Stimulated activated CD4-positive, alpha-beta T cell treated with anti-CD3 and anti-CD28 coated beads, TNF-alpha, amount 100 ng/mL, for 4 hours (primary cell): Measurements from ENCODE around the gene S100B.
"Not testable (repeated sequence)": the region's sequence is repeated elsewhere in the genome, so short reads cannot be mapped to it uniquely, and the experiment has no call there.

ENCODE experiments used
- DNase-seq, 3 experiments: peaks; one replicate each; pipeline ENCODE4 v3.0.0-alpha.2; 2020; ENCODE audit warnings: low read depth in 3 of 3

Gene S100B

DNA sequence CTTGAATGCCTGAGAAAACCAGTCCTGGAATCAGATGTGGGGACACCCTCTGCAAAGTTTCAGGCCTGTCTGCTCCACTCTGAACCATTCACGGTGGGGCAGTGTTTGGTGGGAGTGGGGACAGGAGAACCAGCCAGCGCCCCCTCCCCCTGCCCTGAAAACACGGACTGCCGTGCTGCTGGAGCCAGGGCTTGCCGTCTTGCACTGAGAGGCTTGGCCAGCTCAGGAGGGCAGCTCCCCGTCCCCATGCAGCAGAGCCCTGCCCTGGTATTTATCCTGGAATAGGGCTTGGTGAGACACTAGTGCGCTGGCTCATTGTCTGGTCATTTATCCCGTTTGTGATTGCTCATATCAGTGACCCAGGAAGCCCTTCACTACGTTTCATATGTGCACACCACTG lies 3.9 kb downstream of the S100B start:
- DNase-seq = no peak

- DNase-seq = no peak
Measured at GRCh38 chr21:46600305-46600704, 4.6 kb downstream of the S100B start.

- DNase-seq = no peak
Measured at GRCh38 chr21:46598581-46599572, 6.0 kb downstream of the S100B start.

GRCh38 chr21:46597896-46598343 lies 7.0 kb downstream of the S100B start:
- DNase-seq = no peak

DNA sequence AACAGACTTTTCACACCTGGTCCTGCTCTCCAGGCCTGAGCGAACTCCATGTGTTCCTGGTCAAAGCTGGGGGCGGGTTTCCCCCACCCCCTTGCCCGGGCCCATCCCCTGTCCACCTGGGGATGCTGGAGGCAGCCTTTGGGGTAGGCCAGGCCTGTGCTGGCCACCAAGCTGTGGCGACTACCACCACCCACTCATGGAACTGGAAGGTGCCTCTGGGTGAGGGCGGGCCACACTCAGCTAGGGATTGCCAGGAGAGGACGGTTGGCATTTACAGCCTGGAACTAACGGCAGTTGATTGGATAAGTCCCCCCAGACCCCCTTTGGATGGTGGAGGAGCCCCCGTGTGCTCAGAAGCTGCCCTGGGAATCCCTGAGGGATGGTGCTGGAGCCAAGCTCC lies 7.9 kb downstream of the S100B start:
- DNase-seq = no peak

DNA sequence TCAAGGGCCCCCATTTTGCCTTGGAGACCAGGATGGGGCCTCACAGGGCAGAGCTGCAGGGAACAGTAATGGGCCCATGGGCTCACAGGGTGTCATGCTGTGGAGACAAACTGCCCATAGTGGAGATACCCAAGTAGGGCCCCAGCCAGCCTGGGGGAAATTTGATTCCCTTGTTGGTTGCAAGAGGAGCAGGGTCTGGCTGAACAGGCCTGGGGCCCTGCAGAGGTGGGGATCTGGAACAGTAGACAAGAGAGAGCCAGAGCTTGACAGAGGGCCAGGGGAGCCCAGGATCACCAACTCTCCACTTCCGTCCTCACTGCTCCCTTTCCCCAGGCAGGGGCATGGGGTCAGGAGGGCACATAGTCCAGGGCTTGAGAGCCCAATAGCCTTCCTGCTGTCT lies 8.7 kb downstream of the S100B start:
- no peak for DNase-seq

DNA sequence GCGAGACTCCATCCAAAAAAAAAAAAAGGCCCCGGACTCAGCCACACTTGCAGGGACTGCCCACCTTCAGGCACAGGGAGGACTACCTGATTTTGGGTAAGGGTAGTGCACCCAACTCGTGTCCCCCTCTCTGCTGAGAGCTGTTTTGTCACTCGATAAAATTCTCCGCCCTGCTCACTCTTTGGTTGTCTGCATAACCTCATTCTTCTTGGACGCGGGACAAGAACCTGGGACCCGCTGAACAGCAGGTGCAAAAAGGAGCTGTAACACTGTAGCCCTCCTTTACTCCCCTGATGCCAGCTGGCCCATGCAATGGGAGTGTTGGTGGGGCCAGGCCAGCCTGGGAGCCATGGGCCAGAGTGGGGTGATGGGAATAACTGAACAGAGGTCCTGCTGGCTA lies 10.6 kb downstream of the S100B start:
- DNase-seq = no peak

DNA sequence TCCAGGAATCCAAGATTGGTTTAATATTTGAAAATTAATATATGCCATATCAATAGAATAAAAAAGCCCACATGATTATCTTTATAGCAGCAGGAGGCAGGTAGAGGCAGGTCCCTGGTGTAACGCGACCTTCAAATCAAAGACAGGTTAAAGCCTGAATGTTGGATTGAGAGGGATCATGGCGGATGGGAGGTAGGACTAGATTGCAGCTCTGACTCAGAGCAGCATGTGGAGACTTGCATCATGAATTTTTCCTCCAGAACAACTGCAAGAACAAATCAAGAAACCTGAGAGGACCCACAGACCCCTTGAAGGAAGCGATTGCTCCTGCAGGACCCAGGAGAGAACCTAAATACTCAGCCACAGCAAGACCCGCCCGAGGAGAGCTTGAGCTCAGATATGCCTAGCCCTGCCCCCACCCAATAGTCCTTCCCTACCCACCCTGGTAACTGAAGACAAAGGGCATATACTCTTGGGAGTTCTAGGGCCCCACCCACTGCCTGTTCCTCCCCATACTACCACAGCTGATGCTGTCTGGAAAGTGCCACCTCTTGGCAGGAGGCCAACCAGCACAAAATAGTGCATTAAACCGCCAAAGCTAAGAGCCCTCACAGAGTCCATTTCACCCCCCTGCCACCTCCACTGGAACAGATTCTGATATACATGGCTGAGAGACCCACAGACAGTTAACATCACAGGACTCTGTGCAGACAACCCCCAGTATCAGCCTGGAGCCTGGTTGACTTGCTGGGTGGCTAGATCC lies 19.5 kb downstream of the S100B start:
- DNase-seq = no peak

DNA sequence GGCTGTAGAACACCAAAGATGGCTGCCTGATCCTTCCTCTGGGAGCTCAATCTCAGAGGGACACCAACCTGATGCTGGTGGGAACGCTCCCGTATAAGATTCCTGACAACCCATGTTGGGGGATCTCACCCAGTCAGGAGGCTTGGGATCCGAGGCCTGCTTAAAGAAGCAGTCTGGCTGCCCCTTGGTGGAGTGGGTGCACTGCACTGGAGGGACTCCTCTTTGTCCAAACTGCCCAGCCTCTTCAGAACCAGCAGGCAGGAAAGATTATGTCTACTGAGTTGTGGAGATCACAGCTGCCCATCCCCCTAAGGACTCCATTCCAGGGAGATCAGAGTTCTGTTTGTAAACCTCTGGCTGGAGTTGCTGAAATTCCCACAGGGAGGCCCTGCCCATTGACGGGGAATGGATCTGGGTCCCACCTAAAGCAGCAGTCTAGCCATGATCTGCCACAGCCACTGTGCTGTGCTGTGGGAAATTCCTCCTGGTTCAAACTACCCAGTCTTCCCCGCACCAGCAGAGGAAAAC lies 23.0 kb downstream of the S100B start:
- no peak for DNase-seq

DNA sequence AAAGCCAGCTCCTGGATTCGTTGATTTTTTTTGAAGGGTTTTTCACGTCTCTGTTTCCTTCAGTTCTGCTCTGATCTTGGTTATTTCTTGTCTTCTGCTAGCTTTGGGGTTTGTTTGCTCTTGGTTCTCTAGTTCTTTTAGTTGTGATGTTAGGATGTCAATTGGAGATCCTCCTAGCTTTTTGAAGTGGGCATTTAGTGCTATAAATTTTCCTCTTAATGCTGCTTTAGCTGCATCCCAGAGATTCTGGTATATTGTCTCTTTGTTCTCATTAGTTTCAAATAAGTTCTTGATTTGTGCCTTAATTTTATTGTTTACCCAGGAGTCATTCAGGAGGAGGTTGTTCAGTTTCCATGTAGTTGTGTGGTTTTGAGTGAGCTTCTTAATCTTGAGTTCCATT lies 25.5 kb downstream of the S100B start:
- DNase-seq = not testable (repeated sequence)

DNA sequence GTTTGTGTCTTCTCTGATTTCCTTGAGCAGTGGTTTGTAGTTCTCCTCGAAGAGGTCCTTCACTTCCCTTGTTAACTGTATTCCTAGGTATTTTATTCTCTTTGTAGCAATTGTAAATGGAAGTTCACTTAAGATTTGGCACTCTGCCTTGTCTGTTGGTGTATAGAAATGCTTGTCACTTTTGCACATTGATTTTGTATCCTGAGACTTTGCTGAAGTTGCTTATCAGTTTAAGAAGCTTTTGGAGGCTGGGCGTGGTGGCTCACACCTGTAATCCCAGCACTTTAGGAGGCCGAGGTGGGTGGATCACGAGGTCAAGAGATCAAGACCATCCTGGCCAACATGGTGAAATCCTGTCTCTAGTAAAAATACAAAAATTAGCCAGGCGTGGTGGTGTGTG lies 27.1 kb downstream of the S100B start:
- not testable (repeated sequence) for DNase-seq

DNA sequence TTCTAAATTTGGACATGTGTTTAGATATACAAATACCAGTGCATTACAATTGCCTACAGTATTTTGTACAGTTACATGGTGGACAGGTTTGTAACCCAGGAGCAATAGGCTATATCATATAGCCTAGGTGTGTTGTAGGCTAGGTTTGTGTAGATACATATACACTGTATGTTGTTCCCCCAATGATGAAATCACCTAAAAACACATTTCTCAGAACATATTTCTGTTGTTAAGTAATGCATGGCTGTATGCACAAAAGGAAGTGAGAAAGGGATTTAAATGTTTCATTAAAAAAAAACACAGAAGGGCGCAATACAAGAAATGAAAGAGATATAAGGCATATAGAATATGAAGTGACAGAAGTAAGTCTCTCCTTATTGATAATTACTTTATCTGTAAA lies 32.0 kb downstream of the S100B start:
- DNase-seq = no peak

- no peak for DNase-seq
Measured at GRCh38 chr21:46570631-46571030, 34.3 kb downstream of the S100B start.

GRCh38 chr21:46570119-46570518 lies 34.8 kb downstream of the S100B start:
- no peak for DNase-seq

DNA sequence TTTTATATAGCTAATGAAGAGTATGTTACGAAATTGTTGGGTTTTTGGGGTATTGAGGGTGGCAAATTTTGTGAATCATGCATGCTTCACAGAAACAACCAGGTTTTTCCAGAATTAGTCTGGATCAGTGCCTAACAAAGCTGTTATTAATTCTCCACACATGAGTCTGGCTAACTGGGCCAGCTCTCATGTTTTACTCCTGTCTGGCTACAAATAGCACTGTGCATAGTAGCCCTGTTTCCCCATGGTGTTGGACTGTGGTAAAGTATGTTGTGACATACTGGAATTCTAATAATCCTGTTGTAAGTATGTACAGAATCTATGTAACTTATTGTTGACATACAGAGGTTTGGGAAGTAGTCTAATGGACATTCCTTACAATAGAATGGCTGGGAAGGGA lies 35.8 kb downstream of the S100B start:
- DNase-seq = no peak

- DNase-seq = no peak
Measured at GRCh38 chr21:46568562-46568961, 36.3 kb downstream of the S100B start.

DNA sequence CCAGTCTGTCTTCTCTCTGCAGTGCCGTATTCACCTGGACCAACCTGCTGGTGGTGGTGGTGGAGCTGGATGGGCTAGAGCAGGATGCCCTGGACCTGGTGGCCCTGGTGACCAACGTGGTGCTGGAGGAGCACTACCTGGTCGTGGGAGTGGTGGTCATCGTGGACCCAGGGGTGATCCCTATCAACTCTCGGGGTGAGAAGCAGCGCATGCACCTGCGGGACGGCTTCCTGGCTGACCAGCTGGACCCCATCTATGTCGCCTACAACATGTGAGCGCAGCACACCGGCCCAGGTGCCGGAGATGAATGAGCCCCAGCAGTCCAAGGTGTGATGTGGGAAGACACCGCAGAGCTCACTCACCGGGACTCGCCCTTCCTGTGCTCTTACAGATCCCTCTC lies 37.5 kb downstream of the S100B start:
- no peak for DNase-seq

DNA sequence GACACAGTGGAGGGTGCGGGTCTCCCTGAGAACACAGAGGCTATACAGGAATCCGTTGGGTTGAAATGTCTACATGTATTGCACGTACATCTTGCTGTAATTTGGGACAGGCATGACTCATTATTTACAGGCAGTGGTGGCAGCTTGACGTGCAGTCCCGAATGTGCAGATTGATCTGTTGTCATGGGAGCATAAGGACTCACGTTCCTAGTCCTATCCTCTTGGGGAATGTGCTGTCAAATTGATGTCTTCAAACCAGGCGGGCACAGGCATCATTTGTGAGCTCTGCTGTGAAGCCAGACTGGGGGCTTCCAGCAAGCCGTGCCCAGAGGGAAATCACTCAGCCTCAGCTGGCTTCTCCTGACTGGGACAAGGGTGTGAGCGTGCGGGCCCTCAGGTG lies 40.5 kb downstream of the S100B start:
- DNase-seq = no peak

GRCh38 chr21:46562964-46563607 lies 41.8 kb downstream of the S100B start:
- no peak for DNase-seq

DNA sequence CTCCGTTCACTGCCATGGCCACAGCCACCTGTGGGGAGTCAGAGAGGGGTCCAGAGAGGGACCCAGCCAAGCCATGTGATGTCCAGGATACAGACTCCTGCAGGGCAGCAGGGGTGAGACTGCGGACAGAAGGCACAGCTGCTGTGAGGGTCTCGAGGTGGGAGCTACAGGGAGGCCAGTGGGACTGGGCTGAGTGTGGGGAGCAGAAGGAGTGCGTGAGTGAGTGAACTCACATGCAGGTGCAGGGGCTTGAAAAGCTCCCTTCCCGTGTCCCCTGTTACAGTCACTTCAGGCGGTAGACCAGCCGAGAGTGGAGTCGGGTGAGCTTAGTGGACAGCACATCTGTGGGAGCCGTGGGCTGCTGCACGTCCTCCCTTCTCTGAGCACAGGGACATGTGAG lies 42.4 kb downstream of the S100B start:
- no peak for DNase-seq

- no peak for DNase-seq
Measured at GRCh38 chr21:46561445-46562090, 43.3 kb downstream of the S100B start.
